ENCODE results near the gene HOXD3.

DNA sequence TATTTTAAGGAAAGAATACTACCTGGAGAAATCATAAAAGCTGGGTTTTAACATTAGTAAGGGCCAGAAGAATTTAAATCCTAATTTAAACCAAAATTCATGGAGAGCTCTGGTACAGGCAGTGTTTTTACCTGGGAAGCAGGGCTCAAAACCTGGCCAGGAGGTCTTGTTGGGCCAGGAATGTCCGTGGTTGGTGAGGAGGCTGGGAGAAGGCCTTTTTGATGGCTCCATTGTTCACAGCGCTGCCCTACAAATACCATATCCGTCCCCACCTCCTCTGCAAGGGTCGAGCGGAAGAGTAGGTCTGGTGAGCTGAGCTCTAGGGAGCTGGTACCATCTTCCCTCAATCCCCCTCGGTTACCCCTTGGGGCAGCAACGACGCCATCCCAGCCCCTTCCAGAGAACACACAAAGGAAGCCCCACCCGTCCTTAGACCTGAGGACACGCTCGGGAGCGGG is 20.5 kb downstream of the HOXD3 start:
- no peak for TF ChIP-seq EZH2phosphoT487 (IDR thresholded peaks at IDR 0.05; ENCODE audit: borderline replicate concordance, low read length)
- TF ChIP-seq, protein P1, sequence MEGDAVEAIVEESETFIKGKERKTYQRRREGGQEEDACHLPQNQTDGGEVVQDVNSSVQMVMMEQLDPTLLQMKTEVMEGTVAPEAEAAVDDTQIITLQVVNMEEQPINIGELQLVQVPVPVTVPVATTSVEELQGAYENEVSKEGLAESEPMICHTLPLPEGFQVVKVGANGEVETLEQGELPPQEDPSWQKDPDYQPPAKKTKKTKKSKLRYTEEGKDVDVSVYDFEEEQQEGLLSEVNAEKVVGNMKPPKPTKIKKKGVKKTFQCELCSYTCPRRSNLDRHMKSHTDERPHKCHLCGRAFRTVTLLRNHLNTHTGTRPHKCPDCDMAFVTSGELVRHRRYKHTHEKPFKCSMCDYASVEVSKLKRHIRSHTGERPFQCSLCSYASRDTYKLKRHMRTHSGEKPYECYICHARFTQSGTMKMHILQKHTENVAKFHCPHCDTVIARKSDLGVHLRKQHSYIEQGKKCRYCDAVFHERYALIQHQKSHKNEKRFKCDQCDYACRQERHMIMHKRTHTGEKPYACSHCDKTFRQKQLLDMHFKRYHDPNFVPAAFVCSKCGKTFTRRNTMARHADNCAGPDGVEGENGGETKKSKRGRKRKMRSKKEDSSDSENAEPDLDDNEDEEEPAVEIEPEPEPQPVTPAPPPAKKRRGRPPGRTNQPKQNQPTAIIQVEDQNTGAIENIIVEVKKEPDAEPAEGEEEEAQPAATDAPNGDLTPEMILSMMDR (IDR thresholded peaks at IDR 0.05; ENCODE audit: low read depth, low read length, poor library complexity, severe bottlenecking): no peak

Measured in DOHH2 (cell line).